ENCODE measurements around the gene KRT39.
"Not testable (repeated sequence)": the region's sequence is repeated elsewhere in the genome, so short reads cannot be mapped to it uniquely, and the experiment has no call there.

KRT39 gene

GRCh38 chr17:40932608-40933007, 34.1 kb downstream of the KRT39 start:
- intact Hi-C loops (cut with DNase I; ENCODE audit: low total_unique reads) = no loop called here
- no peak overlapping the region for H3K27ac ChIP-seq
- H3K27me3 ChIP-seq = no peaks in the 10 kb centered on the region
- TF ChIP-seq, protein P1, sequence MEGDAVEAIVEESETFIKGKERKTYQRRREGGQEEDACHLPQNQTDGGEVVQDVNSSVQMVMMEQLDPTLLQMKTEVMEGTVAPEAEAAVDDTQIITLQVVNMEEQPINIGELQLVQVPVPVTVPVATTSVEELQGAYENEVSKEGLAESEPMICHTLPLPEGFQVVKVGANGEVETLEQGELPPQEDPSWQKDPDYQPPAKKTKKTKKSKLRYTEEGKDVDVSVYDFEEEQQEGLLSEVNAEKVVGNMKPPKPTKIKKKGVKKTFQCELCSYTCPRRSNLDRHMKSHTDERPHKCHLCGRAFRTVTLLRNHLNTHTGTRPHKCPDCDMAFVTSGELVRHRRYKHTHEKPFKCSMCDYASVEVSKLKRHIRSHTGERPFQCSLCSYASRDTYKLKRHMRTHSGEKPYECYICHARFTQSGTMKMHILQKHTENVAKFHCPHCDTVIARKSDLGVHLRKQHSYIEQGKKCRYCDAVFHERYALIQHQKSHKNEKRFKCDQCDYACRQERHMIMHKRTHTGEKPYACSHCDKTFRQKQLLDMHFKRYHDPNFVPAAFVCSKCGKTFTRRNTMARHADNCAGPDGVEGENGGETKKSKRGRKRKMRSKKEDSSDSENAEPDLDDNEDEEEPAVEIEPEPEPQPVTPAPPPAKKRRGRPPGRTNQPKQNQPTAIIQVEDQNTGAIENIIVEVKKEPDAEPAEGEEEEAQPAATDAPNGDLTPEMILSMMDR (IDR thresholded peaks at IDR 0.05) = no peak
- no peak overlapping the region for H3K4me3 ChIP-seq
- DNase-seq = no peak
- peaks cover 0 to 5% (median 0%) of the 10 kb centered on the region in 4 donors for H3K4me1 ChIP-seq
- H3K9me3 ChIP-seq = no peaks in the 10 kb centered on the region
- no peaks in the 10 kb centered on the region for H3K36me3 ChIP-seq

DNA sequence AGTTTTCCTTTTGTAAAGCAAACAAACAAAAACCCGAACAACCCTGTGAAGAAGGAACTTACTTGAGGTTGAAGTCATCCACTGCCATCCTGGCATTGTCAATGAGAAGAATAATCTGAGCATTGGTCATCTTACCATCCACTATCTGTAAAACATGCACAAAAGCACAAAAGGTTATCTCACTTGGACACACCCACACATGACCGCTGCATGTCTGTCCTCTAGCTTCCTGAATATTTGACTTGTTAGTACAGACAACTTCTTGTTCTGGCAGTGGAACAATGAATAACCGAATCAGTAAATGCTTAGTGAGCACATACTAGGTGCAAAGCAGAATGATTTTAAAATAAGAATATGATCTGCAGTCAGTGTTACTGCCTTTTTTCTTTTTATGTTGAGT, 35.4 kb downstream of the KRT39 start:
- Histone ChIP-seq H3K4me3 (no peak overlapping the region), H3K27me3 (peaks cover 0 to 2% of the 10 kb centered on the region in 2 donors), H3K4me1 (no peaks in the 10 kb centered on the region), H3K9me3 (no peaks in the 10 kb centered on the region), H3K36me3 (no peaks in the 10 kb centered on the region), H3K27ac (no peak overlapping the region)
- TF ChIP-seq, protein P1 (IDR thresholded peaks at IDR 0.05) = no peak
- DNase-seq = no peak
- intact Hi-C loops (cut with DNase I; ENCODE audit: low total_unique reads) = no loop called here

DNA sequence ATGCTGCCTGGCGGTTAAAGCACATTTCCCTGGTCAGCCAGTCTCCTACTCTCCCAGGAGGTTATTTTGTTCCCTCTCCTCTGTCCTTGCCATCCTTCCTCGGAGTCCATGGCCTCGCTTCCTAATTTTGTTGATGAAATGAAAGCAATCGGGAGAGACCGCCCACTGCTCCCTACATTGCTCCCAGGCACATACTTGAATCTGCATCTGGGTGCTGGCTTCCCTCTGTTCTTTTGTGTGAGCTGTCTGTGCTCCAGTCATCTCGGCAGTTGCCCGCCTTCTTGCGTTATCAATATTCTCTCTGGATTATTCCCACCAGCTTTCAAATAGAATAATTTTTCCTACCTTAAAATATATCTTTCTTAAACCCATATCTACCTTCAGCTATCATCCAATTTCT, 40.4 kb downstream of the KRT39 start:
- peaks cover 0 to 2% of the 10 kb centered on the region in 2 donors for H3K27me3 ChIP-seq
- no peaks in the 10 kb centered on the region for H3K36me3 ChIP-seq
- peaks cover 0 to 10% (median 0%) of the 10 kb centered on the region in 4 donors for H3K4me1 ChIP-seq
- no peaks in the 10 kb centered on the region for H3K9me3 ChIP-seq
- DNase-seq = no peak
- intact Hi-C loops (cut with DNase I; ENCODE audit: low total_unique reads) = no loop called here
- TF ChIP-seq, protein P1 (IDR thresholded peaks at IDR 0.05) = no peak
- H3K27ac ChIP-seq = no peak overlapping the region
- no peak overlapping the region for H3K4me3 ChIP-seq

- intact Hi-C loops (cut with DNase I; ENCODE audit: low total_unique reads) = no loop called here
- H3K9me3 ChIP-seq = no peaks in the 10 kb centered on the region
- TF ChIP-seq, protein P1 (IDR thresholded peaks at IDR 0.05) = no peak
- DNase-seq = peak; percentile 80 to 83
- H3K4me3 ChIP-seq = no peak overlapping the region
- H3K27ac ChIP-seq = peak overlapping the region; percentile 51 to 52
- H3K27me3 ChIP-seq = no peaks in the 10 kb centered on the region
- no peaks in the 10 kb centered on the region for H3K36me3 ChIP-seq
- H3K4me1 ChIP-seq = peaks cover 0 to 10% (median 0%) of the 10 kb centered on the region in 4 donors
Observed at GRCh38 chr17:40922239-40922638, 44.5 kb downstream of the KRT39 start.

GRCh38 chr17:40921026-40921425, 45.7 kb downstream of the KRT39 start:
- TF ChIP-seq, protein P1 (IDR thresholded peaks at IDR 0.05) = no peak
- DNase-seq = no peak
- Histone ChIP-seq H3K4me1 (peaks cover 0 to 10% (median 0%) of the 10 kb centered on the region in 4 donors), H3K36me3 (no peaks in the 10 kb centered on the region), H3K27me3 (no peaks in the 10 kb centered on the region), H3K27ac (no peak overlapping the region), H3K9me3 (no peaks in the 10 kb centered on the region), H3K4me3 (no peak overlapping the region)
- intact Hi-C loops (cut with DNase I; ENCODE audit: low total_unique reads) = no loop called here

- not testable (repeated sequence) for DNase-seq, H3K9me3 ChIP-seq, H3K27ac ChIP-seq, H3K4me3 ChIP-seq, H3K27me3 ChIP-seq, H3K36me3 ChIP-seq
- H3K4me1 ChIP-seq = peaks cover 0 to 11% (median 2%) of the 10 kb centered on the region in 4 donors
- intact Hi-C loops (cut with DNase I; ENCODE audit: low total_unique reads) = loop anchor here (10.0 kb wide), 1 partner anchor 408 kb away; no protein-coding TSS in a partner anchor
Observed at GRCh38 chr17:40917116-40917515, 49.6 kb downstream of the KRT39 start.

Data from tibial artery (tissue), 4 donors.